Left kidney (tissue), 2 donors: ENCODE data around the gene DIDO1. TPM values are rescaled to one million over a fixed set of nuclear protein-coding genes. Genes with fewer than 3 reads are reported as not detected.
"Not testable (repeated sequence)": the region's sequence is repeated elsewhere in the genome, so short reads cannot be mapped to it uniquely, and the experiment has no call there.

Experiments used
- DNase-seq: peaks from one replicate; pipeline ENCODE4 v3.0.0-alpha.2; 2013
- polyA plus RNA-seq: library from polyadenylated mRNA; unstranded; fragments of 120-200 nt; gene quantifications from one replicate; pipeline ENCODE4 v1.2.1, GENCODE V29; 2013; ENCODE audit not compliant: insufficient read length

Gene DIDO1
- polyA plus RNA-seq, 1 donor = 66.2 TPM

GRCh38 chr20:62929051-62929538, 2.8 kb upstream of the DIDO1 start:
- peak; percentile 38 for DNase-seq

- DNase-seq = no peak
Observed at GRCh38 chr20:62928246-62928939, 2.1 kb upstream of the DIDO1 start.

DNA sequence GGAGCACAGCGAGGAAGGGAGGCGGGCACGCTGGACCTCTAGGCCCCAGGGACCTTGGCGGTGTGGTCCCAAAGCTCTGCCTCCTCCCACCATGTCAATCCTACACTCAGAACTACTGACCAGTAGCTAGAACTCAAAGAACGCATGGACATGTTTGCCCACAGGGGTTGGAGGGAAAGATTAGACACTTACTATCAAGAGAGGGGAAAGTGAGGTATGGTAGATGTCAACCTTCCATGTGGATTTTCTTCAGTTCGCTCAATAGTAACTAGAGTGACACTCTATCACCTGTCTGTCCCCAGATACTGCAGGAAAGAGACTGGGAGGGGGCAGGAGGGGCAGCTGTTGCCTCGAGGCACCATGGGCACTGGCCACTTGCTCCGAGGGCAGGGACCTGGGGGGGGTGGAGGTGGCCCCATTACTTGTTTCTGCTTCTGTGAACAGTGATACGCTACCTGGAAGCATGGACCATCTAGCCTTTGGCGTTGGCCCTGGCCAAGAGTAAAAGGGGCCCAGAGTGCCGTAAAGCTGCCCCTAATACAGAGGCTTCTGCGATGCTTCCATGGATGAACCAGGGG, 912 bp upstream of the DIDO1 start:
- DNase-seq = no peak

GRCh38 chr20:62925420-62926228, 681 bp downstream of the DIDO1 start:
- DNase-seq = no peak

- DNase-seq = no peak
Observed at GRCh38 chr20:62925076-62925419, 1.3 kb downstream of the DIDO1 start.

GRCh38 chr20:62924442-62925075, 1.7 kb downstream of the DIDO1 start:
- DNase-seq = no peak

- no peak for DNase-seq
Observed at GRCh38 chr20:62923669-62924441, 2.5 kb downstream of the DIDO1 start.

- not testable (repeated sequence) for DNase-seq
Observed at GRCh38 chr20:62923059-62923668, 3.1 kb downstream of the DIDO1 start.

GRCh38 chr20:62922451-62922921, 3.8 kb downstream of the DIDO1 start:
- DNase-seq = no peak

DNA sequence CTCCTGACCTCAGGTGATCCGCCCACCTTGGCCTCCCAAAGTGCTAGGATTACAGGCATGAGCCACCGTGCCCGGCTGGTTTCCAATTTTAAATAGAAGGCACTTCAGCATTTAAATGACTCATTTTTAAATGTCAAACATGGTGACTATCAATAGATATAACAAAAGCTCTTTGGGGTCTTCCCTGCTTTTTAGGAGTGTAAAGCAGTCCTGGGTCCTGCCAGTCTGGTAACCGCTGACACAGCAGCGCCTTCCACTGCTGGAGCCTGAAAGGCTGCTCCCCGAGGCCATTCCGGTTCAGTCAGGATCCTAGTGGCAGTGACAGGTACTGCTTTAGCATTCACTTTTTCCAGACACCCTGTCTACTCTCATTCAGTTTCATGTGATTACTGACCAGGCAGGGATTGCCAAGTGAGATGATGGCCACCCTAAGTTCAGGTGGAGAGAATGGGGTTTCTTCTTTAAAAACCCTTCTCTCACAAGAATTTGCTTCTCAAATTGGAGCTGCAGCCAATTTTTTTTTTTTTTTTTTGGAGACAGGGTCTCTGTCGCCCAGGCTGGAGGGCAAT, 5.1 kb downstream of the DIDO1 start:
- peak; percentile 68 for DNase-seq

GRCh38 chr20:62920039-62920645, 6.2 kb downstream of the DIDO1 start:
- DNase-seq = no peak

- no peak for DNase-seq
Observed at GRCh38 chr20:62918831-62919230, 7.5 kb downstream of the DIDO1 start.

DNA sequence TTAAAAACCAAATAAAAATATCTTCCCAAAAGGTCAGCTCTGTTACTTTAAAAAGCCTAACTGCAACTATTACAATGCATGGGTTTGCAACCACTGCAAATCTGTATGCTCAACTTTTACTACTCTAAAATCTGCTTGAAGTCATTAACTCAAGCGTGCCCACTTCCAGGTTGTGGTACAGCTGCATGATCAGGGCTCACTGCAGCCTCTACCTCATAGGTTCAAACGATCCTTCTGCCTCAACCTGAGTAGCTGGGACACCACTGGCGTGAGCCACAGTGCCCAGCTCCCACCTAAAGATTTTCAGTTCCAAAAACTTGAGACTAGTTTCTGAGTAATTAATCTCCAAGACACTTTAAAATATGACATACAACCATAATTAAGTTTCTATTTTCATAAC, 8.2 kb downstream of the DIDO1 start:
- DNase-seq = no peak

DNA sequence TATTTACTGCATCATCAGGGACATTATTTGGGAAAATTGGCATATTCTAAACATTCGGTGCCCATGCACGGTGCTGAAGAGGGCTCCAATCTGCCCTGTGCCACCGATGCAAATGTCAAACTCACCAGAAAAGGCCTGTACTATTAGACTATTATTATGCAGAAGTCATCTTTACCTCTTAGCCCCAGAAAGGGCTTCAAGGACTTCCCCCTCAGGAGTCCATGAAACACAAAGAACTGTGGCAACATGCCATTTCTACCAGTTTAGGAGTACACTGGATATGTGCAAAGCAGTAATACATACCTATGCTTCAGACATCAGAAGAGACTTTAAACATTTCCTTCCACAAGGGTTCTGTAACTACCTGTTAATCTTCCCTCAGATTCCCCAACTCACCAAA, 8.6 kb downstream of the DIDO1 start:
- no peak for DNase-seq

DNA sequence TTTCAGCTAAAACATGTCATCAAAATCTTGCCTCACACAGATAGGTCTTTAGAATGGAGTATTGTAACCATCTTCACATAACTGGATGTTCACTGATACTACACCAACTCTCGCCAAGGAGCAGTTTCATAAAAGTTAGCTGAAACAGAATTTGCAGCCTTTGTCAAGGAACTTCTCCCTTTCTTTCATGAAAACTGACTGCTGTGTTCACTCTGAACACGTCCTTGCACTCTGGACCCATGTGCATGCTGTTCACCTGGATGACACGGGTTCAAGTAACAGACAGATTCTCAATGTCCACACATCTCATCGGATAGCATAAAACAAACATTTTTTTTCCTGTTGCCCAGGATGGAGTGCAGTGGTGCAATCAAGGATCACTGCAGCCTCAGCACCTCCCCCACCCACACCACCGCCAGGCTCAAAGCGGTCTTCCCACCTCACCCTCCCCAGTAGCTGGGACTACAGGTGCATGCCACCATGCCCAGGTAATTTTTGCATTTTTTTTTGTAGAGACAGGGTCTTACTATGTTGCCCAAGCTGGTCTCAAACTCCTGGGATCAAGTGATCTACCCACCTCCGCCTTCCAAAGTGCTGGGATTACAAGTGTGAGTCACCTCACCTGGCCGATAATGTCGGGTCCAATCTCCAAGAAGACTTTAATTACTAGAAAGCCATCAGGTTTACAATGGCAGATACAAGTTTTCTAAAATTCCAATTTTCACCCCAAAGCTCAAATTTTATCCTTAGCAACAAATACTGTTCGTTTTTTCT, 9.4 kb downstream of the DIDO1 start:
- no peak for DNase-seq

DNA sequence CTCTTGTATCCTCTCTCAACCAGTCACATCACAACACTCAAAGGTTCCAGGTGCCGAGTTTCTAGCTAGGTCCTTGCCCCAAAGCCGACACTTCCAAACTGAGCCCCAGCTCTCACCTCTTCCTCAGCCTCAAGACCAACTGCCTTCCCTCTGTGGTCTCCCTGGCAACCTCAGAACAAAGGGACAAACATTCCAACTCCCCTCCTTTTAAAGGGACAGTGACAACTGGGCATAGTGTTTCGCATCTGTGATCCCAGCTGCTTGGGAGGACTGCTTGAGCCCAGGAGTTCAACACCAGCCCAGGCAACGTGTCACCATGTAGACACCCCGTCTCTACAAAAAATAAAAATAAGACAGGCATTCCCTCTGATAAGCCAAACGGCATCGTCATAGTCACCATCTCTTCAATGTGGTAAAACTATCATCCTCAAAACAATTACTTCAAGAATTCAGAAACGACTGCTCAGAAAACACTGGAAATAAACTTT, 11.3 kb downstream of the DIDO1 start:
- peak; percentile 55 for DNase-seq

DNA sequence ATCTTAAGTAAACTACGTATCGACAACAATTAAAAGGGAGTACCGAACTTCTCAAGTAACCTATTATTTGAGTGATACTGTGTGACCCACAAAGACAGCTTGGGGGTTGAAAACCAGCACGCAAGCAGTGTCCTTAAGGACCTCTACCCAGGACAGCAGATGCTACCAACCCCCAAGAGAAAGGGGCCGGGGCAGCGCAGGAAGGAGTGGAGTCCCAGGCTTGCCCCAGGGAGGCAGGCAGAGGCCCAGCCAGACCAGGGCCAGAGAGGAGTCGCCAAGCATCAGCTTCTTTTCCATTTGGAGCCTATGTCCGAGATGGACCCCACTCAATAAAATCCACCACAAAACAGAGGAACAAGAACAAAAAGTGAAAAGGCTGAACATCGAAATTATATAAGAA, 11.9 kb downstream of the DIDO1 start:
- no peak for DNase-seq

DNA sequence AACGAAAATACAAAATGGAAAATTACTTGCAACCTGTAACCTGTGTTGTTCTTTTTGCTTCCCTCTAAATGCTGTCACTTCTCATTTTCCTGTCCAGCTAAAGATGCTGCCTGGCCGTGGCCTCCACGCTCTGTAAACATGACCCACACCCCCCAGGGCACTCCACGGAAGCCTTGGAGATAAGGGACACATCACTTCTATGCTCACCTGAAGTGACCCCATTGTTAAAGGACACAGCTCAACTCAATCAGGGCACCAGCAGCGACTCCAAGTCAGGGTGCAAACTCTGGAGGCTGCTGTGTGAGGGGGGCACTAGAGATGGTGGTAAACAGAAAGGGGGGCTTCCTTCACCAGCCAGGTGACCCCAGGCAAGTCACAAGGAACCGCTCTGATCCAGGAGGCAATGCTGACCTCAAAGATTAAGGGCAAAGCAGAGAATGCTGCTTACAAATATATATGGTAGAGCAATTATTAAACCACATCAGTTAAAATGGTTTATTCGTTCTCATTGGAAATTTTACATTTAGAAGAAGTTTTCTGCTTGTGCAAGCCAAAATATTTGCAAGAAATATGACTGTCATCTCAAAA, 13.2 kb downstream of the DIDO1 start:
- DNase-seq = no peak

- DNase-seq = no peak
Observed at GRCh38 chr20:62911701-62912280, 14.5 kb downstream of the DIDO1 start.
